Parathyroid adenoma (tissue), 2 donors: ENCODE measurements around the gene ABRAXAS1.
"Not testable (repeated sequence)": the region's sequence is repeated elsewhere in the genome, so short reads cannot be mapped to it uniquely, and the experiment has no call there.

Experiments
- H2AFZ ChIP-seq: fragments of 300-600 bp; sonication (generic); one replicate; pipeline ENCODE4 v1.7.0; 2017; ENCODE audit warnings: antibody characterized with exemption, mild to moderate bottlenecking
- H3K27ac ChIP-seq: fragments of 300-600 bp; sonication (generic); one replicate; pipeline ENCODE4 v1.7.0; 2017
- H3K27me3 ChIP-seq: fragments of 300-600 bp; sonication (generic); one replicate; pipeline ENCODE4 v1.7.0; 2017; ENCODE audit warnings: low read length; ENCODE audit not compliant: control insufficient read depth, insufficient read depth
- H3K36me3 ChIP-seq: fragments of 300-600 bp; sonication (generic); one replicate; pipeline ENCODE4 v1.7.0; 2017; ENCODE audit warnings: low read length; ENCODE audit not compliant: control insufficient read depth, insufficient read depth
- H3K4me1 ChIP-seq: fragments of 300-600 bp; sonication (generic); one replicate; pipeline ENCODE4 v1.7.0; 2017; ENCODE audit warnings: control low read depth
- H3K4me2 ChIP-seq: fragments of 300-600 bp; sonication (generic); one replicate; pipeline ENCODE4 v1.7.0; 2017; ENCODE audit warnings: low read length
- H3K4me3 ChIP-seq: fragments of 300-600 bp; sonication (generic); one replicate; pipeline ENCODE4 v1.7.0; 2017; ENCODE audit warnings: low read depth, low read length
- H3K79me2 ChIP-seq: fragments of 300-600 bp; sonication (generic); one replicate; pipeline ENCODE4 v1.7.0; 2017; ENCODE audit warnings: control low read depth
- H3K9ac ChIP-seq: fragments of 300-600 bp; sonication (generic); one replicate; pipeline ENCODE4 v1.7.0; 2017; ENCODE audit warnings: mild to moderate bottlenecking
- H3K9me3 ChIP-seq: fragments of 300-600 bp; sonication (generic); one replicate; pipeline ENCODE4 v1.7.0; 2017; ENCODE audit warnings: low read length; ENCODE audit not compliant: control insufficient read depth
- CTCF ChIP-seq: fragments of 300-600 bp; sonication (generic); IDR thresholded peaks from one replicate; pipeline ENCODE4 v1.7.0; 2017; ENCODE audit warnings: antibody characterized with exemption, mild to moderate bottlenecking
- donor health status: primary hyperparathyroidism.

ABRAXAS1 gene

GRCh38 chr4:83498187-83498586, 13.3 kb upstream of the ABRAXAS1 start:
- TF ChIP-seq CTCF, result no peak
- H3K79me2 ChIP-seq, result no peaks in the 10 kb centered on the region
- no peaks in the 10 kb centered on the region for H3K36me3 ChIP-seq
- no peaks in the 10 kb centered on the region for H3K9me3 ChIP-seq
- H3K27me3 ChIP-seq, result no peaks in the 10 kb centered on the region
- no peak overlapping the region for H3K4me3 ChIP-seq
- H3K9ac ChIP-seq, result no peak overlapping the region
- no peak overlapping the region for H3K4me2 ChIP-seq
- H2AFZ ChIP-seq, result no peak overlapping the region
- H3K4me1 ChIP-seq, result no peaks in the 10 kb centered on the region
- no peak overlapping the region for H3K27ac ChIP-seq

GRCh38 chr4:83496085-83496917, 11.4 kb upstream of the ABRAXAS1 start:
- not testable (repeated sequence) for H3K4me1 ChIP-seq

GRCh38 chr4:83490876-83491450, 6.1 kb upstream of the ABRAXAS1 start:
- Histone ChIP-seq H3K27me3 (no peaks in the 10 kb centered on the region), H2AFZ (no peak overlapping the region), H3K4me2 (no peak overlapping the region), H3K4me3 (no peak overlapping the region), H3K27ac (no peak overlapping the region), H3K9ac (no peak overlapping the region), H3K4me1 (no peaks in the 10 kb centered on the region), H3K36me3 (no peaks in the 10 kb centered on the region), H3K79me2 (no peaks in the 10 kb centered on the region), H3K9me3 (no peaks in the 10 kb centered on the region)
- TF ChIP-seq CTCF, result peak; percentile 64

More at GRCh38 chr4:83496085-83496917, 11.4 kb upstream of the ABRAXAS1 start:
- not testable (repeated sequence) for H3K4me2 ChIP-seq, H3K4me3 ChIP-seq, H3K27me3 ChIP-seq, H3K9me3 ChIP-seq, H3K36me3 ChIP-seq, H3K9ac ChIP-seq, H3K79me2 ChIP-seq, H3K27ac ChIP-seq
- H2AFZ ChIP-seq, result peak overlapping the region; percentile 17

DNA sequence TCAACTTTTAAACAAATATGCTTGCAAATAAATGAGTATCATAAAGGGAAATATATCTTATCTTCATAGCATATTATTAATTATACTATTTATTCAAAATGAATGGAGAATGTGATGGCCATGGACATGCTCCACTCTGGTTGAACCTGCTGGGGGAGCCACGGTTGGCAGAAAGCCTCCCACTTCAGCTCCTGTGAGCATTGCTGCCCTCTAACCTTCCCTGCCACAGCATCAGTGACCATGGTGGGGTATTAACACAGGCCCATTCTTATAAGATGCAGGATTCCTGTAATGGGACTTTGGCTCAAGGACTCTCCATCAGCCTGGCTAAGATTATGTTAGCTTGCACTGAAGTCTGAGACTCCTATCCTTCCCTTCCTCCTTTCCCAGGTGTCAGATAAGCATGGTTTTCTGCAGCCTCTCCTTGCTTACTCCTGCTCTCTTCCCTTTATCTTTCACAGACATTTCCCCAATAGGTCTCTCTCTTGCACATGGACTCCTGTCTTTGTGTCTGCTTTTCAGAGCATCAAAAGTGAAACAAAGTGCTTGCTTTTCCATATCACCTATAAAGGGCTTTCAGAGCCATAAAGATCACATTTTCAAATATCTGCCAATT, 4.9 kb upstream of the ABRAXAS1 start:
- H2AFZ ChIP-seq, result no peak overlapping the region
- no peak overlapping the region for H3K9ac ChIP-seq
- H3K9me3 ChIP-seq, result no peaks in the 10 kb centered on the region
- no peak overlapping the region for H3K4me3 ChIP-seq
- no peaks in the 10 kb centered on the region for H3K36me3 ChIP-seq
- TF ChIP-seq CTCF, result no peak
- H3K4me2 ChIP-seq, result no peak overlapping the region
- H3K27ac ChIP-seq, result no peak overlapping the region
- H3K79me2 ChIP-seq, result no peaks in the 10 kb centered on the region
- H3K4me1 ChIP-seq, result peaks cover 3% of the 10 kb centered on the region
- H3K27me3 ChIP-seq, result no peaks in the 10 kb centered on the region

- no peak overlapping the region for H3K27ac ChIP-seq
- H3K9me3 ChIP-seq, result no peaks in the 10 kb centered on the region
These were observed 1.7 kb upstream of the ABRAXAS1 start for GRCh38 chr4:83486457-83487129.

More at GRCh38 chr4:83486457-83487129, 1.7 kb upstream of the ABRAXAS1 start:
- Histone ChIP-seq H3K4me1 (peaks cover 3% of the 10 kb centered on the region), H2AFZ (no peak overlapping the region), H3K4me2 (no peak overlapping the region), H3K79me2 (no peaks in the 10 kb centered on the region), H3K27me3 (no peaks in the 10 kb centered on the region), H3K9ac (no peak overlapping the region), H3K4me3 (no peak overlapping the region), H3K36me3 (no peaks in the 10 kb centered on the region)
- no peak for TF ChIP-seq CTCF
